ENCODE data around the gene BMF. TPM values are rescaled to one million over a fixed set of nuclear protein-coding genes. Genes with fewer than 3 reads are reported as not detected.

BMF gene
- total RNA-seq, 1 experiment from 2014 or later = not detected

GRCh38 chr15:40114218-40114617 is 5.5 kb upstream of the BMF start:
- Mint-ChIP-seq H3K27me3 (ENCODE audit: insufficient read depth, unreplicated experiment) (no peaks in the 10 kb centered on the region), H3K4me3 (ENCODE audit: unreplicated experiment) (no peak overlapping the region), H3K36me3 (ENCODE audit: insufficient read depth, unreplicated experiment) (no peaks in the 10 kb centered on the region), H3K9me3 (ENCODE audit: unreplicated experiment) (no peaks in the 10 kb centered on the region), H3K27ac (ENCODE audit: low read depth, unreplicated experiment) (no peak overlapping the region), H3K4me1 (ENCODE audit: insufficient read depth, unreplicated experiment) (peaks cover 14% of the 10 kb centered on the region)
- no TSS peak for BruUV-seq (replicated peaks)
- ChIA-PET POLR2A (interaction anchor here (1.0 to 1.1 kb wide), 2 partner anchors 8 to 10 kb away, joined by 3 to 4 read pairs; no protein-coding TSS in a partner anchor), CTCF (interaction anchor here (0.7 to 3.9 kb wide), 3 partner anchors 10 to 69 kb away, joined by 4 to 43 read pairs (median 5); no protein-coding TSS in a partner anchor)
- TF ChIP-seq CTCF (IDR thresholded peaks at IDR 0.05; ENCODE audit: unreplicated experiment) = no peak
- DNase-seq (ENCODE audit: unreplicated experiment) = no peak
- intact Hi-C loops (cut with micrococcal nuclease) = no loop called here

GRCh38 chr15:40112789-40113188 is 4.1 kb upstream of the BMF start:
- no peak for DNase-seq (ENCODE audit: unreplicated experiment)
- POLR2A ChIA-PET = interaction anchor here (1.0 kb wide), 1 partner anchor 45 kb away, joined by 3 read pairs; no protein-coding TSS in a partner anchor
- intact Hi-C loops (cut with micrococcal nuclease) = no loop called here
- TF ChIP-seq CTCF (IDR thresholded peaks at IDR 0.05; ENCODE audit: unreplicated experiment) = no peak
- Mint-ChIP-seq H3K4me3 (ENCODE audit: unreplicated experiment) (no peak overlapping the region), H3K27me3 (ENCODE audit: insufficient read depth, unreplicated experiment) (no peaks in the 10 kb centered on the region), H3K4me1 (ENCODE audit: insufficient read depth, unreplicated experiment) (peaks cover 22% of the 10 kb centered on the region), H3K36me3 (ENCODE audit: insufficient read depth, unreplicated experiment) (no peaks in the 10 kb centered on the region), H3K9me3 (ENCODE audit: unreplicated experiment) (no peaks in the 10 kb centered on the region), H3K27ac (ENCODE audit: low read depth, unreplicated experiment) (no peak overlapping the region)
- CTCF ChIA-PET = interaction anchor here (0.6 to 3.9 kb wide), 3 partner anchors 8 to 908 kb away, joined by 3 to 43 read pairs (median 6); no protein-coding TSS in a partner anchor
- BruUV-seq (replicated peaks) = no TSS peak

- ChIA-PET POLR2A (no interaction called here), CTCF (interaction anchor here (0.7 kb wide), 1 partner anchor 12 kb away, joined by 3 read pairs; no protein-coding TSS in a partner anchor)
- Mint-ChIP-seq H3K9me3 (ENCODE audit: unreplicated experiment) (no peaks in the 10 kb centered on the region), H3K27me3 (ENCODE audit: insufficient read depth, unreplicated experiment) (no peaks in the 10 kb centered on the region), H3K4me3 (ENCODE audit: unreplicated experiment) (no peak overlapping the region), H3K36me3 (ENCODE audit: insufficient read depth, unreplicated experiment) (no peaks in the 10 kb centered on the region), H3K27ac (ENCODE audit: low read depth, unreplicated experiment) (no peak overlapping the region), H3K4me1 (ENCODE audit: insufficient read depth, unreplicated experiment) (peaks cover 27% of the 10 kb centered on the region)
- no TSS peak for BruUV-seq (replicated peaks)
- no peak for DNase-seq (ENCODE audit: unreplicated experiment)
- intact Hi-C loops (cut with micrococcal nuclease) = no loop called here
- TF ChIP-seq CTCF (IDR thresholded peaks at IDR 0.05; ENCODE audit: unreplicated experiment) = no peak
Observed at GRCh38 chr15:40111888-40112287, 3.2 kb upstream of the BMF start.

GRCh38 chr15:40110866-40111550 is 2.3 kb upstream of the BMF start:
- no peak for TF ChIP-seq CTCF (IDR thresholded peaks at IDR 0.05; ENCODE audit: unreplicated experiment)
- no TSS peak for BruUV-seq (replicated peaks)
- H3K4me1 Mint-ChIP-seq (ENCODE audit: insufficient read depth, unreplicated experiment) = peaks cover 32% of the 10 kb centered on the region
- POLR2A ChIA-PET = interaction anchor here (0.8 kb wide), 1 partner anchor 47 kb away, joined by 3 read pairs; no protein-coding TSS in a partner anchor
- H3K4me3 Mint-ChIP-seq (ENCODE audit: unreplicated experiment) = no peak overlapping the region
- intact Hi-C loops (cut with micrococcal nuclease) = no loop called here
- H3K9me3 Mint-ChIP-seq (ENCODE audit: unreplicated experiment) = no peaks in the 10 kb centered on the region
- no peaks in the 10 kb centered on the region for H3K27me3 Mint-ChIP-seq (ENCODE audit: insufficient read depth, unreplicated experiment)
- H3K36me3 Mint-ChIP-seq (ENCODE audit: insufficient read depth, unreplicated experiment) = no peaks in the 10 kb centered on the region
- H3K27ac Mint-ChIP-seq (ENCODE audit: low read depth, unreplicated experiment) = no peak overlapping the region
- no peak for DNase-seq (ENCODE audit: unreplicated experiment)
- CTCF ChIA-PET = interaction anchor here (0.6 to 3.3 kb wide), 6 partner anchors 11 to 671 kb away, joined by 3 to 14 read pairs (median 3); no protein-coding TSS in a partner anchor
